ENCODE results near the gene ZNF575.

DNA sequence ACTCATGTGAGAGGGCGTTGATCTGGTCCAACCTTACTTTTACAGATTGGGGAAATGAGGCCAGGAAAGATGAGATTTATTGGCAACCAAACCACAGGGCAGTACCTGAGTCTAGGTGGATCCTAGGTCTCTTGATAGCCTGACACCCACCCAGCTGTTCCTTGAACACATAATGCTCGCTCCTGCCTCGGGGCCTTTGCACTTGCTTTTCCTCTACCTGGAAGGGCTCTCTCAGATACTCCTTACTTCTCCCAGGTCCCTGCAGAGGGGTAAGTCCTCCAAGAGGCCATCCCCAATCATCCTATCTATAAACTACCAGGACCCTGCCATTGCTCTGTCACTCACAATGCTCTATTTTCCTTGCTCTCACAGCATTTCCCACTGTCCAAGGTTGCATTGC lies 7.4 kb downstream of the ZNF575 start:
- TF ChIP-seq, protein P1, sequence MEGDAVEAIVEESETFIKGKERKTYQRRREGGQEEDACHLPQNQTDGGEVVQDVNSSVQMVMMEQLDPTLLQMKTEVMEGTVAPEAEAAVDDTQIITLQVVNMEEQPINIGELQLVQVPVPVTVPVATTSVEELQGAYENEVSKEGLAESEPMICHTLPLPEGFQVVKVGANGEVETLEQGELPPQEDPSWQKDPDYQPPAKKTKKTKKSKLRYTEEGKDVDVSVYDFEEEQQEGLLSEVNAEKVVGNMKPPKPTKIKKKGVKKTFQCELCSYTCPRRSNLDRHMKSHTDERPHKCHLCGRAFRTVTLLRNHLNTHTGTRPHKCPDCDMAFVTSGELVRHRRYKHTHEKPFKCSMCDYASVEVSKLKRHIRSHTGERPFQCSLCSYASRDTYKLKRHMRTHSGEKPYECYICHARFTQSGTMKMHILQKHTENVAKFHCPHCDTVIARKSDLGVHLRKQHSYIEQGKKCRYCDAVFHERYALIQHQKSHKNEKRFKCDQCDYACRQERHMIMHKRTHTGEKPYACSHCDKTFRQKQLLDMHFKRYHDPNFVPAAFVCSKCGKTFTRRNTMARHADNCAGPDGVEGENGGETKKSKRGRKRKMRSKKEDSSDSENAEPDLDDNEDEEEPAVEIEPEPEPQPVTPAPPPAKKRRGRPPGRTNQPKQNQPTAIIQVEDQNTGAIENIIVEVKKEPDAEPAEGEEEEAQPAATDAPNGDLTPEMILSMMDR (IDR thresholded peaks at IDR 0.05; ENCODE audit: low read depth, low read length): no peak
- no peak for TF ChIP-seq EZH2phosphoT487 (IDR thresholded peaks at IDR 0.05; ENCODE audit: low read depth)
